K562 (cell line): ENCODE data around the gene WDR91. TPM values are rescaled to one million over a fixed set of nuclear protein-coding genes. Genes with fewer than 3 reads are reported as not detected.

Experiments used
- ATAC-seq: fragments of 200-7000 bp; cut with Tn5 transposase; 3 replicates; pipeline ENCODE4 v1.9.1; 2020; ENCODE audit warnings: moderate library complexity
- BruUV-seq: library from RNA; stranded (reverse); fragments of 400-500 nt; replicated peaks from 2 replicates; lab custom pipeline; 2021; lab: Mats Ljungman, UMichigan
- CTCF ChIA-PET: fragments of 300-600 bp; formaldehyde crosslinking; extraction: SDS; loops from one replicate; lab custom pipeline; 2021; ENCODE audit warnings: low intra/inter-chr PET ratio; lab: Yijun Ruan, JAX
- POLR2A ChIA-PET: fragments of 300-600, 350-650 bp; sonication (Branson Sonifier 250); formaldehyde crosslinking; extraction: SDS; loops from one replicate; lab custom pipeline; 2021; ENCODE audit warnings: antibody characterized with exemption, inconsistent platforms; lab: Yijun Ruan, JAX
- DNase-seq, 4 experiments: peaks; one replicate each; pipeline versions ENCODE4 v3.0.0 to v3.0.0-alpha.2; 2011 to 2018; ENCODE audit warnings: low spot score in 3 of 4, mixed read lengths in 3 of 4; ENCODE audit errors: extremely low read depth in 1 of 4
- FAIRE-seq: peaks from 2 replicates; lab custom pipeline; 2011; peaks lifted over from hg19 to GRCh38; lab: Jason Lieb, UNC
- H2AFZ ChIP-seq: 2 replicates; pipeline ENCODE4 v1.6.0; 2011; ENCODE audit warnings: low read depth, low read length, control low read depth, inconsistent platforms
- H3K27ac ChIP-seq: fragments of 200-600 bp; 3 replicates; pipeline ENCODE4 v1.8.0; 2011; ENCODE audit warnings: low read depth, mild to moderate bottlenecking, control low read depth, inconsistent platforms, low read length, moderate library complexity, mixed read lengths; ENCODE audit errors: extremely low read depth
- H3K27me3 ChIP-seq, 2 experiments: fragments of 300-600 bp in 1 of 2; 2 replicates in 1 of 2; 3 replicates in 1 of 2; pipeline versions ENCODE4 v1.6.0 to v1.8.0; 2011; ENCODE audit warnings: inconsistent platforms in 2 of 2, low read length in 2 of 2, mild to moderate bottlenecking in 1 of 2, mixed read lengths in 1 of 2, moderate library complexity in 1 of 2; ENCODE audit not compliant: control insufficient read depth in 2 of 2, insufficient read depth in 2 of 2
- H3K36me3 ChIP-seq: fragments of 300-600 bp; 3 replicates; pipeline ENCODE4 v1.8.0; 2011; ENCODE audit warnings: mild to moderate bottlenecking, low read length, inconsistent platforms; ENCODE audit not compliant: control insufficient read depth, insufficient read depth
- H3K4me1 ChIP-seq, 2 experiments: fragments of 200-600 bp in 1 of 2; replicated peaks in 1 of 2; 2 replicates in 1 of 2; 3 replicates in 1 of 2; pipeline versions ENCODE4 v1.5.1 to v1.8.0; 2011; ENCODE audit warnings: inconsistent platforms in 2 of 2, low read length in 2 of 2, mild to moderate bottlenecking in 1 of 2, mixed read lengths in 1 of 2, moderate library complexity in 1 of 2; ENCODE audit not compliant: control insufficient read depth in 2 of 2, insufficient read depth in 2 of 2
- H3K4me2 ChIP-seq: 2 replicates; pipeline ENCODE4 v1.6.1; 2011; ENCODE audit warnings: low read length, control low read depth, inconsistent platforms, mixed read lengths; ENCODE audit not compliant: insufficient read depth
- H3K4me3 ChIP-seq: fragments of 200-600 bp; sonication (generic), shearing (Covaris generic); 2 replicates; pipeline ENCODE4 v1.5.1; 2016; ENCODE audit warnings: control low read depth, inconsistent platforms
- H3K79me2 ChIP-seq: fragments of 200-600 bp; 3 replicates; pipeline ENCODE4 v1.8.0; 2011; ENCODE audit warnings: low read length, inconsistent platforms; ENCODE audit not compliant: control insufficient read depth, insufficient read depth
- H3K9ac ChIP-seq, 2 experiments: 2 replicates each; pipeline versions ENCODE4 v1.6.0 to v1.6.1; 2011; ENCODE audit warnings: low read depth in 2 of 2, low read length in 2 of 2, control low read depth in 1 of 2, inconsistent platforms in 1 of 2, mild to moderate bottlenecking in 1 of 2, mixed read lengths in 1 of 2; ENCODE audit not compliant: insufficient read depth in 1 of 2
- H3K9me1 ChIP-seq: one replicate; pipeline ENCODE4 v1.6.0; 2011; ENCODE audit warnings: inconsistent platforms, mild to moderate bottlenecking, low read length, moderate library complexity; ENCODE audit not compliant: control insufficient read depth, insufficient read depth
- H3K9me3 ChIP-seq: replicated peaks from 2 replicates; pipeline ENCODE4 v1.5.1; 2011; ENCODE audit warnings: low read depth, low read length, inconsistent platforms; ENCODE audit not compliant: control insufficient read depth, insufficient read depth
- H4K20me1 ChIP-seq: replicated peaks from 2 replicates; pipeline ENCODE4 v1.6.1; 2011; ENCODE audit warnings: low read length, inconsistent platforms, mixed read lengths; ENCODE audit not compliant: control insufficient read depth, insufficient read depth
- C11orf30 ChIP-seq: fragments of 450-650 bp; IDR thresholded peaks from 2 replicates; pipeline ENCODE4 v1.6.1; 2016; ENCODE audit warnings: low read depth, mild to moderate bottlenecking
- DPF2 ChIP-seq: fragments of 450-650 bp; IDR thresholded peaks from 2 replicates; pipeline ENCODE4 v1.6.1; 2016
- E2F1 ChIP-seq: sonication (generic); formaldehyde crosslinking; IDR thresholded peaks from 2 replicates; pipeline ENCODE4 v1.8.1; 2023; ENCODE audit warnings: mild to moderate bottlenecking, missing genetic modification reagents, moderate library complexity
- KDM1A ChIP-seq, 2 experiments: fragments of 450-650 bp; IDR thresholded peaks; 2 replicates each; pipeline ENCODE4 v1.6.1; 2016; ENCODE audit warnings: mild to moderate bottlenecking in 2 of 2
- KLF1 ChIP-seq: fragments of 450-650 bp; IDR thresholded peaks from 2 replicates; pipeline ENCODE4 v1.6.1; 2016; ENCODE audit warnings: missing genetic modification characterization, missing compliant biosample characterization
- KLF16 ChIP-seq: IDR thresholded peaks from 2 replicates; pipeline ENCODE4 v1.6.1; 2016; ENCODE audit warnings: antibody characterized with exemption
- MAFF ChIP-seq: IDR thresholded peaks from 2 replicates; pipeline ENCODE4 v1.6.1; 2012; ENCODE audit warnings: low read length, improper control_type of control experiment
- MAFK ChIP-seq: IDR thresholded peaks from 2 replicates; pipeline ENCODE4 v1.6.1; 2011; ENCODE audit warnings: low read length, improper control_type of control experiment
- SETDB1 ChIP-seq: IDR thresholded peaks from one replicate; pipeline ENCODE4 v1.6.1; 2012; ENCODE audit warnings: low read length, control low read depth, inconsistent platforms
- SMARCE1 ChIP-seq: fragments of 450-650 bp; IDR thresholded peaks from 2 replicates; pipeline ENCODE4 v1.7.1; 2016; ENCODE audit warnings: mild to moderate bottlenecking
- ZNF561 ChIP-seq: fragments of 450-650 bp; formaldehyde crosslinking; conservative IDR thresholded peaks from 2 replicates; pipeline ENCODE4 v1.4.0; 2020; ENCODE audit warnings: mild to moderate bottlenecking, moderate library complexity
- ZNF780A ChIP-seq: fragments of 250-450 bp; sonication (Bioruptor Pico); IDR thresholded peaks from 2 replicates; pipeline ENCODE4 v1.5.0; 2021; ENCODE audit warnings: mild to moderate bottlenecking
- WGBS: fragments of 100-300 bp; shearing (Covaris generic); methylation state at CpG from one replicate; pipeline ENCODE4 v1.1.6; 2016; ENCODE audit warnings: low coverage, mixed read lengths; ENCODE audit not compliant: insufficient coverage; ENCODE audit errors: missing lambda C conversion rate; 5-methylcytosine and 5-hydroxymethylcytosine counted together
- in situ Hi-C: fragments of 300-500 bp; cut with MboI; formaldehyde crosslinking; loops from 4 replicates; pipeline ENCODE4 v1.15.0; 2018; ENCODE audit warnings: inconsistent platforms, mixed read lengths
- intact Hi-C: fragments of 100-400 bp; cut with micrococcal nuclease; formaldehyde crosslinking; loops from 2 replicates; pipeline ENCODE4 v1.14.2; 2022
- polyA plus RNA-seq, 8 experiments: library from polyadenylated mRNA; depleted of rRNA in 4 of 8; stranded (reverse) in 5 of 8; unstranded in 3 of 8; fragments of >200 nt; fragmentation: Nextera tagmentation in 2 of 8; fragmentation: Illumina TruSeq in 1 of 8; extraction: Ambion mirVana in 2 of 8; extraction: Trizol in 1 of 8; gene quantifications; 2 replicates each; pipeline versions ENCODE4 v1.2.1 to v1.2.3, GENCODE V29; 2011 to 2014; ENCODE audit warnings: inconsistent platforms in 1 of 8, missing spikeins in 1 of 8
- total RNA-seq, 7 experiments: library from RNA; depleted of rRNA in 6 of 7; stranded (reverse); fragments of >200 nt in 6 of 7; fragmentation: Illumina TruSeq in 2 of 7; extraction: Trizol in 2 of 7; gene quantifications; 2 replicates each; pipeline versions ENCODE4 v1.2.1 to v1.2.3, GENCODE V29; 2011 to 2021; ENCODE audit warnings: low replicate concordance in 1 of 7
- TF ChIP-seq, protein P1 (sequence below): fragments of 250-450 bp; sonication (Bioruptor Pico); IDR thresholded peaks from 2 replicates; pipeline ENCODE4 v1.8.0; 2021; ENCODE audit warnings: moderate library complexity, mild to moderate bottlenecking, inconsistent platforms
- TF ChIP-seq, protein P2 (sequence below): fragments of 250-450 bp; sonication (Bioruptor Pico); IDR thresholded peaks from 2 replicates; pipeline ENCODE4 v1.5.0; 2021
- TF ChIP-seq, protein P3 (sequence below): sonication (generic); formaldehyde crosslinking; IDR thresholded peaks from 2 replicates; pipeline ENCODE4 v1.9.0; 2022; ENCODE audit warnings: mild to moderate bottlenecking, missing genetic modification reagents
- TF ChIP-seq, protein P4 (sequence below): sonication (generic); formaldehyde crosslinking; IDR thresholded peaks from 2 replicates; pipeline ENCODE4 v1.8.1; 2023; ENCODE audit warnings: mild to moderate bottlenecking, missing genetic modification reagents

Gene WDR91
- total and polyA plus RNA-seq, 9 of the 15 experiments (the other 6 are each of a cell fraction or from before 2014, with no cell fraction given), result 1.9 to 18.2 (median 9.8) TPM

DNA sequence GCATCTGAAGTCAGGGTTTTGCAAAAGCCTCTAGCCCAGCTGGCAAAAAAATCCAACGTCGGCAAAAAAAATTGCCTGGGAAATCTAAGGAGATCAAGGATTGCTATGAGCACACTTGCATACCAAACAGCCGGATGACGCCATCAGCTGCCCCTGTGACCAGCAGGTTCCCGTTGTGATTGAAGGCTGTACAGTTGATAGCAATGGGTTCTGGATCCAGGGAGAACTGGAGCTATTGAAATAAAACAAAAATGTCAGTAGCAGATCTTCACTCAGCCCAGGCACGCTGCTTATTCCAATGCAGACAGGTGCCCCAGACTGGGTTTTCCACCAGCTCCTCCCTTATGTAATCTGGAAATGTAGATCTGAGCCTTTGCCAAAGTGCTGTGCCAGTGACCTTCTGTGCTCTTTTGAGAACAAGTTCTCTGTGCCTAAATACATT, 22.1 kb downstream of the WDR91 start:
- Histone ChIP-seq H3K36me3 (peaks cover 27% of the 10 kb centered on the region; the same call in 2 of the 3 replicates), H3K4me1 (peaks cover 4% of the 10 kb centered on the region in 2 experiments; a peak in 4 of 5 replicates), H3K9ac (no peak overlapping the region), H3K4me2 (no peak overlapping the region), H3K4me3 (no peak overlapping the region), H2AFZ (no peak overlapping the region), H3K9me3 (no peaks in the 10 kb centered on the region), H4K20me1 (no peaks in the 10 kb centered on the region), H3K9me1 (peaks cover 3% of the 10 kb centered on the region), H3K27me3 (no peaks in the 10 kb centered on the region), H3K27ac (no peak overlapping the region), H3K79me2 (no peaks in the 10 kb centered on the region)
- WGBS, result 72% methylated on average over 6 of the region's 6 CpGs
- POLR2A ChIA-PET, result interaction anchor here (0.7 to 1.7 kb wide), 3 partner anchors 16 to 540 kb away, joined by 3 to 6 read pairs (median 3); partner anchors contain the start of gene CYREN
- in situ Hi-C loops (no loop called here), intact Hi-C loops (no loop called here)
- CTCF ChIA-PET, result no interaction called here
- BruUV-seq, result no TSS peak
- ATAC-seq (no peak), FAIRE-seq (no peak), DNase-seq (no peak)
- TF ChIP-seq SETDB1 (no peak), KLF1 (tag) (no peak), ZNF561 (CRISPR knock-in tag) (no peak), SMARCE1 (no peak), E2F1 (no peak), MAFK (peak; percentile 63), DPF2 (no peak), MAFF (peak; percentile 60), ZNF780A (CRISPR knock-in tag) (no peak), KDM1A (IDR thresholded peaks at IDR 0.05) (no peak), KLF16 (no peak), C11orf30 (peak; percentile 42; the same call in 1 of the 2 replicates)
- TF ChIP-seq, protein P1, sequence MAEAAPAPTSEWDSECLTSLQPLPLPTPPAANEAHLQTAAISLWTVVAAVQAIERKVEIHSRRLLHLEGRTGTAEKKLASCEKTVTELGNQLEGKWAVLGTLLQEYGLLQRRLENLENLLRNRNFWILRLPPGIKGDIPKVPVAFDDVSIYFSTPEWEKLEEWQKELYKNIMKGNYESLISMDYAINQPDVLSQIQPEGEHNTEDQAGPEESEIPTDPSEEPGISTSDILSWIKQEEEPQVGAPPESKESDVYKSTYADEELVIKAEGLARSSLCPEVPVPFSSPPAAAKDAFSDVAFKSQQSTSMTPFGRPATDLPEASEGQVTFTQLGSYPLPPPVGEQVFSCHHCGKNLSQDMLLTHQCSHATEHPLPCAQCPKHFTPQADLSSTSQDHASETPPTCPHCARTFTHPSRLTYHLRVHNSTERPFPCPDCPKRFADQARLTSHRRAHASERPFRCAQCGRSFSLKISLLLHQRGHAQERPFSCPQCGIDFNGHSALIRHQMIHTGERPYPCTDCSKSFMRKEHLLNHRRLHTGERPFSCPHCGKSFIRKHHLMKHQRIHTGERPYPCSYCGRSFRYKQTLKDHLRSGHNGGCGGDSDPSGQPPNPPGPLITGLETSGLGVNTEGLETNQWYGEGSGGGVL (CRISPR knock-in tag), result no peak
- TF ChIP-seq, protein P2, sequence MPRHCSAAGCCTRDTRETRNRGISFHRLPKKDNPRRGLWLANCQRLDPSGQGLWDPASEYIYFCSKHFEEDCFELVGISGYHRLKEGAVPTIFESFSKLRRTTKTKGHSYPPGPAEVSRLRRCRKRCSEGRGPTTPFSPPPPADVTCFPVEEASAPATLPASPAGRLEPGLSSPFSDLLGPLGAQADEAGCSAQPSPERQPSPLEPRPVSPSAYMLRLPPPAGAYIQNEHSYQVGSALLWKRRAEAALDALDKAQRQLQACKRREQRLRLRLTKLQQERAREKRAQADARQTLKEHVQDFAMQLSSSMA, result no peak
- TF ChIP-seq, protein P3, sequence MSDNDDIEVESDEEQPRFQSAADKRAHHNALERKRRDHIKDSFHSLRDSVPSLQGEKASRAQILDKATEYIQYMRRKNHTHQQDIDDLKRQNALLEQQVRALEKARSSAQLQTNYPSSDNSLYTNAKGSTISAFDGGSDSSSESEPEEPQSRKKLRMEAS (CRISPR knock-in tag), result no peak
- TF ChIP-seq, protein P4, sequence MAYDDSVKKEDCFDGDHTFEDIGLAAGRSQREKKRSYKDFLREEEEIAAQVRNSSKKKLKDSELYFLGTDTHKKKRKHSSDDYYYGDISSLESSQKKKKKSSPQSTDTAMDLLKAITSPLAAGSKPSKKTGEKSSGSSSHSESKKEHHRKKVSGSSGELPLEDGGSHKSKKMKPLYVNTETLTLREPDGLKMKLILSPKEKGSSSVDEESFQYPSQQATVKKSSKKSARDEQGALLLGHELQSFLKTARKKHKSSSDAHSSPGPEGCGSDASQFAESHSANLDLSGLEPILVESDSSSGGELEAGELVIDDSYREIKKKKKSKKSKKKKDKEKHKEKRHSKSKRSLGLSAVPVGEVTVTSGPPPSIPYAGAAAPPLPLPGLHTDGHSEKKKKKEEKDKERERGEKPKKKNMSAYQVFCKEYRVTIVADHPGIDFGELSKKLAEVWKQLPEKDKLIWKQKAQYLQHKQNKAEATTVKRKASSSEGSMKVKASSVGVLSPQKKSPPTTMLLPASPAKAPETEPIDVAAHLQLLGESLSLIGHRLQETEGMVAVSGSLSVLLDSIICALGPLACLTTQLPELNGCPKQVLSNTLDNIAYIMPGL (CRISPR knock-in tag), result no peak
